Stromal cell of bone marrow (primary cell): Measurements from ENCODE around the gene ABI3BP.
"Not testable (repeated sequence)": the region's sequence is repeated elsewhere in the genome, so short reads cannot be mapped to it uniquely, and the experiment has no call there.

Source experiments
- DNase-seq: peaks from one replicate; pipeline ENCODE4 v3.0.0-alpha.2; 2012; ENCODE audit warnings: low read depth

ABI3BP gene

DNA sequence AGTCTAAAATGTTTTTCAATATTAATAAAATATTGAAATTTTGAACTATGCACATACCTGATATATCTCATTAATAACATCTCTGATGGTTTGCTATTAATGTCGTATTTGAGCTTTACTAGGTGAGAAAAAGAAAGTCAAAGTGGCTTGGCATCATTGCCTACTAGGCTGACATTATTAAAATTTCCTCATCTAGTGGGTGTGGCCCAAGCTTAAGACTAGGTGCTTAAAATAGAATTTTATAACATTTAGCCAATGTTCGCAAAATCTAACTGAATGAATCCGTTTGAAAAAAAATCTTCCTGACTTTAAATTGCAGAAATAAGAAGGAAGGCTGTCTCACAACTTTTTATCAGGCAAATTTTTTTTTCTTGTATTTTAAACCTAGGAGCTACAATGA lies 46.1 kb downstream of the ABI3BP start:
- no peak for DNase-seq

GRCh38 chr3:100946096-100946495 lies 47.1 kb downstream of the ABI3BP start:
- DNase-seq, result not testable (repeated sequence)

GRCh38 chr3:100941451-100941850 lies 51.8 kb downstream of the ABI3BP start:
- no peak for DNase-seq

DNA sequence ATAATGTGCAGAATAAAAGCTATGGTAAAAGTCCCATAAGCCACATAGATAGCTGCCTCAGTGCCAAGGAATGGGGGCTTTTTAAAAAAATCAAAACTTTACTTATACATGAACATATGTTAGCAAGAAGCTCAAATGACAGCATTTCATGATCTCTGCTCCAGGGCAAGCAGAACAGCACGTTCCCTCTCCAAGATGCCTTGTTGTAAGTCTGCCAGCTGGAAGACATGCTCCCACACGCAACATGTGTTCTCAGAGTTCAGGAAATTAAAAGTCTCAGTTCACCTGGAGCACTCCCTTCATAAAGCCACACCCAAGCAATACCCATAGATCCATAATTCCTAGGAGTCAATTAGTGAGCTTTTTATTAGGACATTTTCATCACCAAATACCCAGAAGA lies 52.2 kb downstream of the ABI3BP start:
- no peak for DNase-seq

GRCh38 chr3:100936931-100937330 lies 56.3 kb downstream of the ABI3BP start:
- no peak for DNase-seq

DNA sequence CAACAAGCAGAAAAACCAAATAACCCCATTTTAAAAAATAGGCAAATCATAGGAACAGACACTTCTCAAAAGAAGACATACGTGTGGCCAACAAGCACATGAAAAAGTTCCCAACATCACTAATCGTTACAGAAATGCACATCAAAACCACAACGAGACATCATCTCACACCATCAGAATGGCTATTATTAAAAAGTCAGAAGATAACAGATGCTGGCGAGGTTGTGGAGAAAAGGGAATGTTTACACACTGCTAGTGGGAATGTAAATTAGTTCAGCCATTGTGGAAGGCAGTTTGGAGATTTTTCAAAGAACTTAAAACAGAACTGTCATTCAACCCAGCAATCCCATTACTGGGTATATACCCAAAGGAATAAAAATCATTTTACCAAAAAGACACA lies 60.7 kb downstream of the ABI3BP start:
- no peak for DNase-seq

- DNase-seq, result peak; percentile 99
Measured at GRCh38 chr3:100928638-100929428, 64.4 kb downstream of the ABI3BP start.

DNA sequence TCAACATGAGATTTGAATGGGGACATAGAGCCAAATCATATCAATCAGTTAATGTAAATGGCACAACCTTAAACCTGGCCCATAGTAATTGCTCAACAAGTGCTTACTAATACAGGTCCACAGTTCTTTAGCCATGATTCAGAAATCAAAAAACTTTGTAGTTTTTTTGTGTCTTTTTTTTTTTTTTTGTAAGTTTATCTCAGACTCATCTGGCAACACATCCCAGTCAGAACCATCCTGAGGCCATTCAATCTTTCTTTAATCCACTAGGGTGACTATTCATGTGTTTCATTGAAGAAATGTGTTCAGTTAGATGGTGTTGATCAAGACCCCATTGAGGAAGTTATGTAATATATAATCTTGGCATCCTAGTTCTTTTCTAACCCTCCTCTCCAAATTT lies 65.4 kb downstream of the ABI3BP start:
- DNase-seq, result no peak

- DNase-seq, result no peak
Measured at GRCh38 chr3:100915706-100916495, 77.3 kb downstream of the ABI3BP start.

DNA sequence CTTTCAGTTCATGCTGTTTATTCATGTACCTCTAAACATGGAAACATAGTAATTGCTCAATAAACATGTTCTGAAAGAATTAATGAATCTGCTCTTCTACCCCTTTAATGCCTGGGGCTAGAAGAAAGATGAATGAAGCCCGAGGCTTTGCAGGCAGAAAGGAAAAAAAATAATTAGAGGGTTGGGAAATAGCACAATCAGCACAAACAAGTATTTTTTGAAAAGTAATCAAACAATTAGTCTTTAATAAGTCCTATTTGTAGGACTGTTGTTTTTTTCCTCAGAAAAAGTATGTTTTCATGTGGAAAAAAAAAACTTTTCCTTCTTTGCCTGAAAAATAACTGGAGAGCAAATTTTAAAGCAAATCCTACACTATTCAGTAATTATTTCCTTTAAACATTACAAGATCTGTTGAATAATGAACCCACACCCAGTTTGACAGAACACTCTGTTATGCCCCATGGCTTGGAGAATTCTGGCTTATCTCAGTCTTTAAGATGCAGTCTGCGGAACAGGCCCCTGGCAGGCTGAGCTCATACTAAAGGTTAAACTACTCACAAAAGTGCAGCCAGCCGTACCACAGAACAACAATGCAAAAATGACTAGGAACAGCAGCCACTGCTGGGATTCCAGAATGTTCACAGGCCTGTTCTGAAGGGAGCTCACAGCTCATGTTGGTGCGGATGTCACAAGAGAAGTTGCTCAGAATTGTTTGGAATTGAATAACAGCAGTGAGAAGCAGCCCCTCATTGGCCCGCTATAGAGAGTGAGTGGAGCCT lies 79.2 kb downstream of the ABI3BP start:
- no peak for DNase-seq

GRCh38 chr3:100912976-100913545 lies 80.2 kb downstream of the ABI3BP start:
- DNase-seq, result no peak

DNA sequence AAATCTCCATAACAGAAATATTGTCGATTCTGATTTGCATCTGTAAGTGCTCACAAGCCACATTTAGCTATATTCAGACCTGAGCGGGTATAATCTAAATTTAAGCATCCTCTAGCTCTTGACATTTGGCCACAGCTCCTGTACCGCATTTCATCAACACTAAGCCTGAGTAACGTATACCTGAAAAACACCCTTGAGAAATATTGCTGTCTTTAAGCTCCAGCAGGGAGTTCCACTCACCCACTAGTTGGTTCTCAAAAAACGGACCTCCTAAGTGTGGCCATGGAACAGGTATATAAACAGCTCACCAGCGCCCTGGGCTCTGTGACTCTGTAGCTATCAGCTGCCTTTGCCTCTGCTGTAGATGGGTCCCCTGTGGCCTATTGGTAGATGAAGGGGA lies 80.7 kb downstream of the ABI3BP start:
- no peak for DNase-seq

DNA sequence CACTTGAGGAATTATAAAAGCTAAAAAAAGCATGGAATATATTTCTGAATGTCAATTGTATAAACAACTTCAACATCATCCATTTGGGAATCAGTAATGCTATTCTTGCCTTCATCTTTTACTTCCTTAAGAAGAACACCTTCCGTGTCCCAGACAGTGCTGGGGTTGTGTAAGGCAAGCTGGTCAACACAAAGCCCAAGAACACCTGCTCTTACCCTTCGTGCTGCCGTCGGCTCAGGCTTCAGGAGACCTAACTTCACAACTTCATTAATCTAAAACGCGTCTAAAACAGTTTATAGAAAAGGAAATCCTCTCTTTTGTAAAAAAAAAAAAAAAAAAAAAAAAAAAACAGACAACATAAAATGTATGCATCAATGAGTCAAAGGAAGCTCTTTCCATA lies 81.3 kb downstream of the ABI3BP start:
- no peak for DNase-seq

- DNase-seq, result no peak
Measured at GRCh38 chr3:100910986-100911385, 82.2 kb downstream of the ABI3BP start.

DNA sequence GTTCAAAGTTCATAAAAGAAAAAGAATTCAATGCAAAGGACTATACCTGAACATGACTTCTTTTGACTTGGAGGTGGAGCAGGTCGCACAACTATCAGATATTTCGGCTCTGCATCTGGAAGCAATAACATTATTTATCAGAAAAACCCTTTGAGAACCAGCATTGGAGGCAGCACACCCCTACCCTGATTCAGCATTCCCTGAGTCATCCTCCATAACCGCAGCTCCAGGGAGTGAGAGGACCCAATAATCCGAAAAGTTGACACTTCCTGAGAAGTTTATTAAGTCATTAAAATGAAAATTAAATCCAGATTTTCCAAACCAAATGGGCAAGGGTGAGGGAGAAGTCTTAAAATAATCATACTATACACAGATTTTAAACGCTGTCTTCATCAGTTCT lies 90.6 kb downstream of the ABI3BP start:
- DNase-seq, result no peak

DNA sequence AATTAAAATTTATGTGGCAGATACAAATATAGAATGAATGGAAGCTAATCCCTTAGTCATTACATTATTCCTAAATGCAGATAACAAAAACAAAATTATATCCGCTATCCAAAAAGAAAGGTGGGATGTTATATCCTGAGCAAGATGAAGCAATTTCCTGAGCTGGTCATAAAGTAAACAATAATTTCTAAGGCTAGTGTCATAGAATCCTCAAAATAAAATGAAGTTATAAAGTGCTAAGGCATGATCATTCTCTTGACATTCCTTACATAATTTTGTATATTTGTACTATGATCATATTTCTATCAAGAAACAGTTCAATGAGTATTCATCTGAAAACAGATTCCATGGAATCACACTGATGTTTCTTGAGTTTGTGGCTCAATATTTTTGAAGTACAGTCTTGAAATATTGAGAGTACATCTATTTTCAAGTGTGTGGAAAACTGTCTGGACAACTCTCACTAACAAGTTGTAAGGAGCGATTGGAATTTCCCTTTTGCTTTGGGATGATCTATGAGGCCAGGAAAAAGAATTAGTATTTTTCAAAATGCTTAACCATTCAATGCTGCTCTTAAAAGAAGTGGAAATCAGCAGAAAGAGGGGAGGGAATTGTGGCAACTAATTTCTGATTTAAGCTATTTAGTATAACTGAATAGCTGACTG lies 92.4 kb downstream of the ABI3BP start:
- DNase-seq, result no peak

DNA sequence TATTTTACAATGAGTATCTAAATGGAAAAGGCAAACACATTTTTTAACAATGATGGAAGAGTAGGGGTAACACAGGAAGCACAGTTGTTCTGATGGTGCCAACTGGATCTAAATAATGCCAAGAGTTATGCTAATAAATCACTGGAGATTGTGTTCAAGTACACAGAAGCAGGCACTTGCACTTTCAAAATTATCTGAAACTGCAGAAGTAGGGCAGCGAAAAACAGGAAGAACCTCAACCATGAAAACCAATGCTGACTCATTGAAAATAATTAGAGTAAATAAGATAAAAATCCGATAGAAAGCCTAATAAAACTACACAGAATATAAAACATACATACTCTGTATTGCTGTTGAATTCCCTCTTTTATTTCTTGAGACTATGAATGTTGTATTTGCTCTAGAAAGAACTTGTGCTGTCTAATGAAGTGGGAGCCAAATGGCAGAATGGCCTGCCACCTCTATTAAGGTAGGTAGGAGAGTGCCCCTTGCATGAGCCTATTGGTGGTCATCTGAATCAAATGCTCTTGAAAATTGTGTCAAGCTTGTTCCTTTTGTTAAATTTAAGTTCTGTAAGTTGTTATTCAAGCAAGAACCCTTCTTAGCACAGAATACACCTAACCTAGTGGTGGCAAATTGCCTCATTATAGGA lies 93.7 kb downstream of the ABI3BP start:
- DNase-seq, result no peak

DNA sequence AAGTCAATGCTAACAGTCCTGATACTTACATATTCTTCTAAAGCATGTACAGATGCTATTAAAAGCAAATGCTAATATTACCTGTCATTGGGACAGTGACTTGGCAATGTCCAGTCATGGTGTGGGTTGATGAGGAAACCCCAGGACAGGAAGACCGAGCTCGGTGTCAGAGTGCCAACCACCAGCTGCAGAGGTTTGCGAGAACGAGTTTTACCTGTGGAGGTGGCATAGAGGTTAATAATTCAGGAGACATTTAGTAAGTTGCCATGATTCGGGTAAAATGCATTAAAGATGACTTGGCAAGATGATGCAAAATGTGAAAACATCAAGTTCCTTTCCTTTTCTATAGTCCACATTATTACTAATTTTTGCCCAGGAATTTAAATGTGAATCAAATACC lies 94.5 kb downstream of the ABI3BP start:
- no peak for DNase-seq

DNA sequence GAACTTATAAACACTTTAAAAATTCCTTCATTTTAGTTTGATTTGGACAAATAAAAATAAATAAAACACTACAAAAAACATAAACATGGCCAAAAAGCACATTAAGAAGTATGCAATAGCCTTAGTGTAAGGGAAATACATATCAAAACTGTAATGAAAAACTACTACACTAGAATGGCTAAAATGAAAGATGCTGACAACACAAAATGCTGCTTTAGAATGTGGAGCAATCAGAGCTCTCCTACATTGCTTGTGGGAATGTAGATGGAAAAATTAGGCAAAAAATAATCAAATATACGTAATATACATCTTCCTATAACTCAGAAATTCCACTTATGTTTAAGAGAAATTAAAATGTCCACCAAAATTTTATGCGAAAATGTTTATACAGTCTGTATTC lies 96.2 kb downstream of the ABI3BP start:
- no peak for DNase-seq

- no peak for DNase-seq
Measured at GRCh38 chr3:100893590-100893989, 99.6 kb downstream of the ABI3BP start.

GRCh38 chr3:100893108-100893507 lies 100.1 kb downstream of the ABI3BP start:
- DNase-seq, result no peak
